HL-60 (cell line): ENCODE data around the gene PTPRM.

Source experiments
- DNase-seq, 2 experiments: peaks; one replicate each; pipeline ENCODE4 v3.0.0-alpha.2; 2010 to 2020; ENCODE audit warnings: low read depth in 1 of 2, low spot score in 1 of 2
- H3K27ac ChIP-seq: fragments of 250-450 bp; sonication (Bioruptor Pico); replicated peaks from 2 replicates; pipeline ENCODE4 v1.5.1; 2020; ENCODE audit warnings: mild to moderate bottlenecking, moderate library complexity
- H3K27me3 ChIP-seq: fragments of 250-450 bp; sonication (Bioruptor Pico); 2 replicates; pipeline ENCODE4 v1.5.1; 2021; ENCODE audit warnings: mild to moderate bottlenecking, moderate library complexity; ENCODE audit not compliant: insufficient read depth, poor library complexity, severe bottlenecking
- H3K4me3 ChIP-seq: replicated peaks from 2 replicates; pipeline ENCODE4 v1.5.1; 2011; ENCODE audit warnings: mild to moderate bottlenecking, control low read depth, low read length; ENCODE audit not compliant: insufficient read depth
- CTCF ChIP-seq: IDR thresholded peaks from one replicate; pipeline ENCODE4 v1.5.1; 2011; ENCODE audit warnings: low read length, control low read depth, inconsistent platforms; ENCODE audit not compliant: insufficient read depth
- GABPA ChIP-seq: IDR thresholded peaks from 2 replicates; pipeline ENCODE4 v1.6.1; 2012; ENCODE audit warnings: low read depth
- POLR2AphosphoS5 ChIP-seq: IDR thresholded peaks from 2 replicates; pipeline ENCODE4 v1.6.1; 2012; ENCODE audit warnings: low read depth
- REST ChIP-seq: IDR thresholded peaks from 2 replicates; pipeline ENCODE4 v1.6.1; 2012; ENCODE audit warnings: low read depth; ENCODE audit not compliant: insufficient replicate concordance
- SPI1 ChIP-seq: IDR thresholded peaks from 2 replicates; pipeline ENCODE4 v1.6.1; 2012; ENCODE audit warnings: low read depth, mild to moderate bottlenecking, borderline replicate concordance

PTPRM gene

GRCh38 chr18:7593218-7593819, 26.2 kb downstream of the PTPRM start:
- no peak overlapping the region for H3K27ac ChIP-seq
- DNase-seq: no peak
- peaks cover 3% of the 10 kb centered on the region for H3K27me3 ChIP-seq
- no peak overlapping the region for H3K4me3 ChIP-seq
- TF ChIP-seq GABPA (no peak), CTCF (no peak), REST (no peak), SPI1 (no peak), POLR2AphosphoS5 (no peak)

- Histone ChIP-seq H3K4me3 (no peak overlapping the region), H3K27ac (no peak overlapping the region), H3K27me3 (peaks cover 3% of the 10 kb centered on the region)
- DNase-seq: no peak
- TF ChIP-seq POLR2AphosphoS5: no peak
- TF ChIP-seq CTCF: no peak
- no peak for TF ChIP-seq SPI1
- no peak for TF ChIP-seq GABPA
- TF ChIP-seq REST: no peak
Measured at GRCh38 chr18:7596147-7596546, 29.0 kb downstream of the PTPRM start.

- Histone ChIP-seq H3K27me3 (peaks cover 3% of the 10 kb centered on the region), H3K4me3 (no peak overlapping the region), H3K27ac (no peak overlapping the region)
- DNase-seq: no peak
- no peak for TF ChIP-seq REST
- TF ChIP-seq POLR2AphosphoS5: no peak
- TF ChIP-seq GABPA: no peak
- TF ChIP-seq SPI1: no peak
- no peak for TF ChIP-seq CTCF
Measured at GRCh38 chr18:7597500-7597899, 30.4 kb downstream of the PTPRM start.
